Measurements from ENCODE around the gene BNC1.

Gene BNC1

DNA sequence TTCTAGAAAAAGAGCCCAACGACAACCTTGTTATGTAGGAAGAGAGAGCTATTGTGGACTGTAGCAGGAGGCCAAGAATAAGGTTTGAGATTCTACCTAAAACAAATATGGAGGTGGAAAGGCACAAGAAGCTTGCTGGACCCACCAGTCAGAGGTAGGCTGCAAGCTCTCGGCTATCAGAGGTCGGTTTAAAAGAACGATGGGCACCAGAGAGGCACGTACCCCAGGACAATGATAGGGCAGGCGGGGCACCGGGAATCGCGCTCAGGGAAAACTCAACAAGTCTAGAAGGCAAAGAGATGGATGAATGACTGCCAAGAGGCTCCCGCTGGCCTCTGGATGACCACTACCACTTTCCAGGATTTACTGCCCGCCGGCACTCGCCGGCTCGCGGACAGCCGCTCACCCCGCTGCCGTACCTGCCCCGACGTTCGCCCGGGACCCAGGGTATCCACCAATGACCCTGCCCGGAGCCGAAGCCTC lies 77.9 kb downstream of the BNC1 start:
- TF ChIP-seq GATA1 (IDR thresholded peaks at IDR 0.05; ENCODE audit: low read depth, low read length) (no peak), POLR2A (IDR thresholded peaks at IDR 0.05; ENCODE audit: low read length) (no peak)
- DNase-seq, result peak; percentile 39 to 56

Measured in erythroblast (primary cell).